B cell (primary cell): ENCODE measurements around the gene MTHFD1. TPM values are rescaled to one million over a fixed set of nuclear protein-coding genes. Genes with fewer than 3 reads are reported as not detected.
"Not testable (repeated sequence)": the region's sequence is repeated elsewhere in the genome, so short reads cannot be mapped to it uniquely, and the experiment has no call there.

Source experiments
- ATAC-seq: fragments of 200-7000 bp; cut with Tn5 transposase; one replicate; pipeline ENCODE4 v1.10.0; 2021; ENCODE audit warnings: low read depth, mild to moderate bottlenecking, moderate number of reproducible peaks, moderate library complexity
- CTCF ChIA-PET: fragments of 350-600 bp; sonication (Branson Sonifier 250); formaldehyde crosslinking; loops from one replicate; lab custom pipeline; 2021; ENCODE audit warnings: antibody characterized with exemption, inconsistent platforms; lab: Charles Lee
- POLR2A ChIA-PET: fragments of 350-600 bp; sonication (Branson Sonifier 250); formaldehyde crosslinking; loops from one replicate; lab custom pipeline; 2021; ENCODE audit warnings: antibody characterized with exemption; lab: Charles Lee
- DNase-seq: peaks from one replicate; pipeline ENCODE4 v3.0.0; 2013
- H2AFZ ChIP-seq: 2 replicates; pipeline ENCODE4 v1.6.1; 2012; ENCODE audit warnings: mild to moderate bottlenecking, low read depth, low read length; ENCODE audit not compliant: insufficient read depth, poor library complexity, severe bottlenecking
- H3K27ac ChIP-seq, 2 donors: 1 replicate in 1 of 2; 2 replicates in 1 of 2; pipeline ENCODE4 v1.5.1; 2012 to 2013; ENCODE audit warnings: low read length in 2 of 2, mild to moderate bottlenecking in 2 of 2, moderate library complexity in 1 of 2
- H3K27me3 ChIP-seq, 4 experiments: fragments of 200-600 bp in 1 of 4; sonication (generic) in 1 of 4; replicated peaks in 1 of 4; 1 replicate in 2 of 4; 2 replicates in 2 of 4; pipeline versions ENCODE4 v1.6.1 to v1.7.0; 2013 to 2016; ENCODE audit warnings: low read length in 3 of 4, mild to moderate bottlenecking in 2 of 4, mixed read lengths in 1 of 4, moderate library complexity in 1 of 4; ENCODE audit not compliant: insufficient read depth in 4 of 4, control insufficient read depth in 3 of 4; ENCODE audit errors: control extremely low read depth in 1 of 4
- H3K36me3 ChIP-seq, 2 experiments: replicated peaks in 1 of 2; 1 replicate in 1 of 2; 2 replicates in 1 of 2; pipeline versions ENCODE4 v1.6.1 to v1.7.1; 2013; ENCODE audit warnings: low read length in 1 of 2; ENCODE audit not compliant: insufficient read depth in 2 of 2, control insufficient read depth in 1 of 2; ENCODE audit errors: control extremely low read depth in 1 of 2, extremely low read depth in 1 of 2
- H3K4me1 ChIP-seq, 2 donors: fragments of 200-600 bp in 1 of 2; sonication (generic) in 1 of 2; 1 replicate in 1 of 2; 2 replicates in 1 of 2; pipeline versions ENCODE4 v1.5.1 to v1.6.1; 2013 to 2017; ENCODE audit warnings: low read length in 2 of 2; ENCODE audit not compliant: control insufficient read depth in 2 of 2, insufficient read depth in 2 of 2
- H3K4me2 ChIP-seq: replicated peaks from 2 replicates; pipeline ENCODE3; 2012; ENCODE audit warnings: mild to moderate bottlenecking, low read depth, low read length; ENCODE audit not compliant: poor library complexity, severe bottlenecking
- H3K4me3 ChIP-seq, 5 experiments: fragments of 200-600 bp in 1 of 5; sonication (generic) in 1 of 5; 1 replicate in 3 of 5; 2 replicates in 2 of 5; pipeline versions ENCODE4 v1.5.1 to v1.7.0; 2011 to 2016; ENCODE audit warnings: low read length in 4 of 5, mild to moderate bottlenecking in 4 of 5, low read depth in 2 of 5, control low read depth in 1 of 5, moderate library complexity in 1 of 5; ENCODE audit not compliant: insufficient read depth in 1 of 5; ENCODE audit errors: control extremely low read depth in 1 of 5, extremely low read depth in 1 of 5
- H3K79me2 ChIP-seq: fragments of 200-600 bp; sonication (generic); one replicate; pipeline ENCODE4 v1.6.0; 2016; ENCODE audit warnings: low read length; ENCODE audit not compliant: control insufficient read depth, insufficient read depth
- H3K9ac ChIP-seq: fragments of 200-600 bp; sonication (generic); 2 replicates; pipeline ENCODE4 v1.6.1; 2017; ENCODE audit warnings: mild to moderate bottlenecking, low read length, moderate library complexity
- H3K9me3 ChIP-seq, 3 donors: one replicate each; pipeline versions ENCODE4 v1.6.1 to v1.7.1; 2013; ENCODE audit warnings: low read length in 2 of 3; ENCODE audit not compliant: control insufficient read depth in 2 of 3, insufficient read depth in 1 of 3; ENCODE audit errors: control extremely low read depth in 1 of 3
- H4K20me1 ChIP-seq: 2 replicates; pipeline ENCODE4 v1.6.0; 2012; ENCODE audit warnings: mild to moderate bottlenecking, low read length; ENCODE audit not compliant: insufficient read depth, control insufficient read depth, poor library complexity, severe bottlenecking
- H3K27ac Mint-ChIP-seq: one replicate; pipeline ENCODE4 v1.8.0; 2021; ENCODE audit warnings: mixed read lengths
- H3K27me3 Mint-ChIP-seq: one replicate; pipeline ENCODE4 v1.8.0; 2021; ENCODE audit warnings: mixed read lengths
- H3K4me1 Mint-ChIP-seq: one replicate; pipeline ENCODE4 v1.8.0; 2021; ENCODE audit warnings: mixed read lengths
- H3K4me3 Mint-ChIP-seq: one replicate; pipeline ENCODE4 v1.8.0; 2021; ENCODE audit warnings: mixed read lengths
- H3K9me3 Mint-ChIP-seq: one replicate; pipeline ENCODE4 v1.8.0; 2022; ENCODE audit warnings: mixed read lengths; ENCODE audit not compliant: insufficient read depth
- EZH2 ChIP-seq: IDR thresholded peaks from 2 replicates; pipeline ENCODE4 v1.6.1; 2012; ENCODE audit warnings: borderline replicate concordance, low read depth, mild to moderate bottlenecking, moderate library complexity, low read length; ENCODE audit not compliant: insufficient read depth, poor library complexity, severe bottlenecking
- WGBS: methylation state at CpG from one replicate; pipeline ENCODE4 v1.1.5; 2013; ENCODE audit warnings: missing lambda C conversion rate; ENCODE audit not compliant: insufficient coverage; 5-methylcytosine and 5-hydroxymethylcytosine counted together
- intact Hi-C: fragments of 100-400 bp; cut with micrococcal nuclease; formaldehyde crosslinking; loops from one replicate; pipeline ENCODE4 v1.10.0; 2022
- polyA plus RNA-seq: library from polyadenylated mRNA; depleted of rRNA; stranded (reverse); fragments of >200 nt; gene quantifications from 2 replicates; pipeline ENCODE4 v1.2.3, GENCODE V29; 2012
- total RNA-seq, 2 donors: library from RNA; stranded (reverse); fragments of 120-200 nt in 1 of 2; gene quantifications; 1 replicate in 1 of 2; 2 replicates in 1 of 2; pipeline versions ENCODE4 v1.2.3 to v1.2.4, GENCODE V29; 2013 to 2022
- TF ChIP-seq, protein P1 (sequence below): fragments of 200-600 bp; IDR thresholded peaks from one replicate; pipeline ENCODE4 v1.8.0; 2022; ENCODE audit warnings: antibody characterized with exemption, mild to moderate bottlenecking

Gene MTHFD1
- total and polyA plus RNA-seq, 2 donors (not counting 1 experiment from before 2014, with no cell fraction given): 32.3 to 51.3 TPM

DNA sequence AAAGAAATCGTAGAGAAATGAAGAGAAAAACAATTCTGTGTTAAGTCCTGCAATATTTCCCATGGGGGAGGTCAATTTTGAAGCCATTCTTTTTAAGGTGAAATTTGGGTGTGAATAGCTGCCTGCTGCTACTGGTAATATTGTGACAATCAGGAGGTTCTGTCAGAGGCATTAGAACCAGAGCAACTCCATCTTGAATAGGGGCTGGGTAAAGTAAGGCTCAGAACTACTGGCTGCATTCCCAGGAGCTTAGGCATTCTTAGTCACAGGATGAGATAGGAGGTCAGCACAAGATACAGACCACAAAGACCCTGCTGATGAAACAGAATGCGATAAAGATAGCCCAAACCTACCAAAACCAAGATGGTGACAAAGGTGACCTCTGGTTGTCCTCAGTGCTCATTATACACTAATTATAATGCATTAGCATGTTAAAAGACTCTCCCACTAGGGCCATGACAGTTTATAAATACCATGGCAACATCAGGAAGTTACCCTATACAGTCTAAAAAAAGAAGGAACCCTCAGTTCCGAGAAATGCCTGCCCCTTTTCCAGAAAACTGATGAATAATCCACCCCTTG is 24.8 kb upstream of the MTHFD1 start:
- no peaks in the 10 kb centered on the region for H3K9me3 Mint-ChIP-seq
- Histone ChIP-seq H3K36me3 (no peaks in the 10 kb centered on the region), H3K27ac (no peak overlapping the region), H3K27me3 (no peaks in the 10 kb centered on the region), H3K4me3 (no peak overlapping the region), H2AFZ (no peak overlapping the region), H3K4me1 (no peaks in the 10 kb centered on the region), H3K4me2 (no peak overlapping the region), H3K9ac (no peak overlapping the region), H3K9me3 (no peaks in the 10 kb centered on the region), H4K20me1 (no peaks in the 10 kb centered on the region), H3K79me2 (no peaks in the 10 kb centered on the region)
- no peak overlapping the region for H3K4me3 Mint-ChIP-seq
- H3K27ac Mint-ChIP-seq: no peak overlapping the region
- DNase-seq (no peak), ATAC-seq (no peak)
- POLR2A ChIA-PET: no interaction called here
- intact Hi-C loops: no loop called here
- no peaks in the 10 kb centered on the region for H3K4me1 Mint-ChIP-seq
- no CpG with 5 or more reads among the region's 3 CpGs for WGBS
- TF ChIP-seq, protein P1, sequence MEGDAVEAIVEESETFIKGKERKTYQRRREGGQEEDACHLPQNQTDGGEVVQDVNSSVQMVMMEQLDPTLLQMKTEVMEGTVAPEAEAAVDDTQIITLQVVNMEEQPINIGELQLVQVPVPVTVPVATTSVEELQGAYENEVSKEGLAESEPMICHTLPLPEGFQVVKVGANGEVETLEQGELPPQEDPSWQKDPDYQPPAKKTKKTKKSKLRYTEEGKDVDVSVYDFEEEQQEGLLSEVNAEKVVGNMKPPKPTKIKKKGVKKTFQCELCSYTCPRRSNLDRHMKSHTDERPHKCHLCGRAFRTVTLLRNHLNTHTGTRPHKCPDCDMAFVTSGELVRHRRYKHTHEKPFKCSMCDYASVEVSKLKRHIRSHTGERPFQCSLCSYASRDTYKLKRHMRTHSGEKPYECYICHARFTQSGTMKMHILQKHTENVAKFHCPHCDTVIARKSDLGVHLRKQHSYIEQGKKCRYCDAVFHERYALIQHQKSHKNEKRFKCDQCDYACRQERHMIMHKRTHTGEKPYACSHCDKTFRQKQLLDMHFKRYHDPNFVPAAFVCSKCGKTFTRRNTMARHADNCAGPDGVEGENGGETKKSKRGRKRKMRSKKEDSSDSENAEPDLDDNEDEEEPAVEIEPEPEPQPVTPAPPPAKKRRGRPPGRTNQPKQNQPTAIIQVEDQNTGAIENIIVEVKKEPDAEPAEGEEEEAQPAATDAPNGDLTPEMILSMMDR: no peak
- no peak for TF ChIP-seq EZH2
- no peaks in the 10 kb centered on the region for H3K27me3 Mint-ChIP-seq
- CTCF ChIA-PET: no interaction called here

DNA sequence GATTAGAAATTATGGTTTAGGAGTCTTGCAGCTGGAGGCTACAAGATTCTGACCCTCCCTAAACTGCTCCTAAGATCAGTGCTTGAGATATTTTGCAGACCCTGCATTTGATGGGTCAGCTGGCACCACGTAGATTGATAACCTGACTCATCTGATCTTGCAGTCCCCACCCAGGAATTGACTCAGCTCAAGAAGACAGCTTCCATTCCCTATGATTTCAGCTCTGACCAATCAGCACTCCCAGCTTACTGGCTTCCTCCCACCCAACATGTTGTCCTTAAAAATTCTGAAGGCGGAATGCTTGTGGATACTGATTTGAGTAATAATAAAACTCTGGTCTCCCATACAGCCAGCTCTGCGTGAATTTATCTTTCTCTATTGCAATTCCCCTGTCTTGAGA is 23.2 kb upstream of the MTHFD1 start:
- no peak overlapping the region for H3K9ac ChIP-seq
- ChIA-PET CTCF (interaction anchor here (0.6 kb wide), 1 partner anchor 145 kb away, joined by 3 read pairs; no protein-coding TSS in a partner anchor), POLR2A (no interaction called here)
- ATAC-seq (no peak), DNase-seq (no peak)
- Mint-ChIP-seq H3K9me3 (no peaks in the 10 kb centered on the region), H3K27ac (no peak overlapping the region), H3K4me3 (no peak overlapping the region), H3K27me3 (no peaks in the 10 kb centered on the region), H3K4me1 (no peaks in the 10 kb centered on the region)
- WGBS: 100% methylated on average over 1 of the region's 3 CpGs
- H4K20me1 ChIP-seq: no peaks in the 10 kb centered on the region
- no peak overlapping the region for H2AFZ ChIP-seq
- no peaks in the 10 kb centered on the region for H3K4me1 ChIP-seq
- H3K36me3 ChIP-seq: no peaks in the 10 kb centered on the region
- intact Hi-C loops: no loop called here
- H3K79me2 ChIP-seq: no peaks in the 10 kb centered on the region
- H3K4me3 ChIP-seq: no peak overlapping the region
- no peaks in the 10 kb centered on the region for H3K27me3 ChIP-seq
- no peaks in the 10 kb centered on the region for H3K9me3 ChIP-seq
- TF ChIP-seq, protein P1: no peak
- no peak for TF ChIP-seq EZH2
- no peak overlapping the region for H3K27ac ChIP-seq
- no peak overlapping the region for H3K4me2 ChIP-seq

DNA sequence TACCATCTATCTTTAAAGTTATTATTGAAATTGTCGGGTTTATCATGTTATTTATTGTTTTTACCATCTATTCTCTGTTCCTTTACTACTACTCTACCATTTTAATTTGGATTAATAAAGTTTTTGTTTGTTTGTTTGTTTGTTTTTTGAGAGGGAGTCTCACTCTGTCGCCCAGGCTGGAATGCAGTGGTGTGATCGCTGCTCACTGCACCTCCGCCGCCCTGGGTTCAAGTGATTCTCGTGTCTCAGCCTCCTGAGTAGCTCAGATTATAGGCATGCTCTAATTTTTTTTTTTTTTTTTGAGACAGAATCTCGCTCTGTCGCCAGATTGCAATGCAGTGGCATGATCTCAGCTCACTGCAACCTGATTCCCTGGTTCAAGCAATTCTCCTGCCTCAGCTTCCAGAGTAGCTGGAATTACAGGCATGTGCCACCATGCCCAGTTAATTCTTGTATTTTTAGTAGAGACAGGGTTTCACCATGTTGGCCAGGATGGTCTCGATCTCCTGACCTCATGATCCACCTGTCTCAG is 22.7 kb upstream of the MTHFD1 start:
- H2AFZ ChIP-seq, H3K79me2 ChIP-seq, H3K36me3 ChIP-seq, H3K4me2 ChIP-seq, H3K27ac ChIP-seq, H3K9me3 Mint-ChIP-seq, H3K4me1 Mint-ChIP-seq, intact Hi-C loops, H3K27ac Mint-ChIP-seq, POLR2A ChIA-PET, H4K20me1 ChIP-seq, H3K4me1 ChIP-seq, H3K4me3 ChIP-seq, H3K27me3 ChIP-seq, H3K9ac ChIP-seq, H3K4me3 Mint-ChIP-seq, H3K9me3 ChIP-seq, DNase-seq, ATAC-seq, H3K27me3 Mint-ChIP-seq: not testable (repeated sequence)
- 100% methylated on average over 6 of the region's 9 CpGs for WGBS
- CTCF ChIA-PET: interaction anchor here (0.5 to 1.2 kb wide), 4 partner anchors 13 to 271 kb away, joined by 3 read pairs; no protein-coding TSS in a partner anchor
